ENCODE measurements around the gene POLA2. TPM values are rescaled to one million over a fixed set of nuclear protein-coding genes. Genes with fewer than 3 reads are reported as not detected.
"Not testable (repeated sequence)": the region's sequence is repeated elsewhere in the genome, so short reads cannot be mapped to it uniquely, and the experiment has no call there.

Gene POLA2
- total RNA-seq, 1 experiment from 2014 or later, result 5.1 TPM

- peak; percentile 57 for DNase-seq (ENCODE audit: low read depth, low spot score)
- in situ Hi-C loops (cut with HindIII; ENCODE audit: low pct_unique_long_range_greater_than_20kb, low sequenced_read_pairs), result no loop called here
Measured at GRCh38 chr11:65315204-65315865, 53.6 kb downstream of the POLA2 start.

GRCh38 chr11:65315866-65316226, 54.1 kb downstream of the POLA2 start:
- in situ Hi-C loops (cut with HindIII; ENCODE audit: low pct_unique_long_range_greater_than_20kb, low sequenced_read_pairs), result no loop called here
- no peak for DNase-seq (ENCODE audit: low read depth, low spot score)

GRCh38 chr11:65316227-65317024, 54.7 kb downstream of the POLA2 start:
- no peak for DNase-seq (ENCODE audit: low read depth, low spot score)
- in situ Hi-C loops (cut with HindIII; ENCODE audit: low pct_unique_long_range_greater_than_20kb, low sequenced_read_pairs), result no loop called here

GRCh38 chr11:65317025-65317786, 55.4 kb downstream of the POLA2 start:
- in situ Hi-C loops (cut with HindIII; ENCODE audit: low pct_unique_long_range_greater_than_20kb, low sequenced_read_pairs), result no loop called here
- DNase-seq (ENCODE audit: low read depth, low spot score), result no peak

GRCh38 chr11:65320386-65321075, 58.8 kb downstream of the POLA2 start:
- in situ Hi-C loops (cut with HindIII; ENCODE audit: low pct_unique_long_range_greater_than_20kb, low sequenced_read_pairs), result no loop called here
- DNase-seq (ENCODE audit: low read depth, low spot score), result no peak

- no peak for DNase-seq (ENCODE audit: low read depth, low spot score)
- in situ Hi-C loops (cut with HindIII; ENCODE audit: low pct_unique_long_range_greater_than_20kb, low sequenced_read_pairs), result no loop called here
Measured at GRCh38 chr11:65321076-65321475, 59.3 kb downstream of the POLA2 start.

GRCh38 chr11:65321828-65322485, 60.2 kb downstream of the POLA2 start:
- DNase-seq (ENCODE audit: low read depth, low spot score), result no peak
- in situ Hi-C loops (cut with HindIII; ENCODE audit: low pct_unique_long_range_greater_than_20kb, low sequenced_read_pairs), result no loop called here

GRCh38 chr11:65323813-65324212, 62.1 kb downstream of the POLA2 start:
- in situ Hi-C loops (cut with HindIII; ENCODE audit: low pct_unique_long_range_greater_than_20kb, low sequenced_read_pairs), result no loop called here
- DNase-seq (ENCODE audit: low read depth, low spot score), result no peak

GRCh38 chr11:65325435-65325834, 63.7 kb downstream of the POLA2 start:
- in situ Hi-C loops (cut with HindIII; ENCODE audit: low pct_unique_long_range_greater_than_20kb, low sequenced_read_pairs), result no loop called here
- DNase-seq (ENCODE audit: low read depth, low spot score), result no peak

- in situ Hi-C loops (cut with HindIII; ENCODE audit: low pct_unique_long_range_greater_than_20kb, low sequenced_read_pairs), result no loop called here
- DNase-seq (ENCODE audit: low read depth, low spot score), result no peak
Measured at GRCh38 chr11:65327021-65327420, 65.3 kb downstream of the POLA2 start.

- DNase-seq (ENCODE audit: low read depth, low spot score), result no peak
- in situ Hi-C loops (cut with HindIII; ENCODE audit: low pct_unique_long_range_greater_than_20kb, low sequenced_read_pairs), result no loop called here
Measured at GRCh38 chr11:65329478-65329877, 67.7 kb downstream of the POLA2 start.

- in situ Hi-C loops (cut with HindIII; ENCODE audit: low pct_unique_long_range_greater_than_20kb, low sequenced_read_pairs), result no loop called here
Measured at GRCh38 chr11:65329944-65330403, 68.2 kb downstream of the POLA2 start.

GRCh38 chr11:65330544-65330943, 68.8 kb downstream of the POLA2 start:
- no peak for DNase-seq (ENCODE audit: low read depth, low spot score)
- in situ Hi-C loops (cut with HindIII; ENCODE audit: low pct_unique_long_range_greater_than_20kb, low sequenced_read_pairs), result no loop called here

More at GRCh38 chr11:65329944-65330403, 68.2 kb downstream of the POLA2 start:
- peak; percentile 89 for DNase-seq (ENCODE audit: low read depth, low spot score)

- in situ Hi-C loops (cut with HindIII; ENCODE audit: low pct_unique_long_range_greater_than_20kb, low sequenced_read_pairs), result not testable (repeated sequence)
Measured at GRCh38 chr11:65332591-65332990, 70.8 kb downstream of the POLA2 start.

GRCh38 chr11:65334696-65335295, 73.0 kb downstream of the POLA2 start:
- in situ Hi-C loops (cut with HindIII; ENCODE audit: low pct_unique_long_range_greater_than_20kb, low sequenced_read_pairs), result no loop called here

More at GRCh38 chr11:65332591-65332990, 70.8 kb downstream of the POLA2 start:
- not testable (repeated sequence) for DNase-seq (ENCODE audit: low read depth, low spot score)

GRCh38 chr11:65338676-65339075, 76.9 kb downstream of the POLA2 start:
- in situ Hi-C loops (cut with HindIII; ENCODE audit: low pct_unique_long_range_greater_than_20kb, low sequenced_read_pairs), result no loop called here
- no peak for DNase-seq (ENCODE audit: low read depth, low spot score)

More at GRCh38 chr11:65334696-65335295, 73.0 kb downstream of the POLA2 start:
- no peak for DNase-seq (ENCODE audit: low read depth, low spot score)

- in situ Hi-C loops (cut with HindIII; ENCODE audit: low pct_unique_long_range_greater_than_20kb, low sequenced_read_pairs), result no loop called here
- no peak for DNase-seq (ENCODE audit: low read depth, low spot score)
Measured at GRCh38 chr11:65340226-65340625, 78.5 kb downstream of the POLA2 start.
